Measurements from ENCODE around the gene SPACA9. TPM values are rescaled to one million over a fixed set of nuclear protein-coding genes. Genes with fewer than 3 reads are reported as not detected.

Gene SPACA9
- total and polyA plus RNA-seq, 5 donors from 2014 or later: 0.32 to 2.2 (median 0.74) TPM

DNA sequence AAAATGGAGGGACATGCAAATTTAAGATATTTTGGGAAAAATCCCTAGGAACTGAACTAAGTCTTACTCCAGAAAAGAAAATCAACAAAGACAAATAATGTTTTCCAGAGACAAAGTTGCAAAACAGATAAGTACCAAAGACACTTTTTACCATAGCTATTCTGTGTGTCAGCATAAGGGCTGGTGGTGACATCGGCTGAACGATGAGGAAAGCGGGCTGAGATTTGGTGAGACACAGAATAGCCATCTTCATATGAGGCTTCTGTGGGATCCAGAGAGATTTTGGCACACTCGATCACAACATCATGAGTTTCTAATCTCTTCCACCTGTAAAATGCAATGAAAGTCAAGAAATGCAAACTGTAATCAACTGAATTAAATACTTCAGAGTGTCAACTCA, 33.4 kb downstream of the SPACA9 start:
- Histone ChIP-seq H3K9me3 (ENCODE audit: control insufficient read depth in 2 of 2, low read length in 2 of 2) (no peaks in the 10 kb centered on the region), H3K4me1 (ENCODE audit: control insufficient read depth, insufficient read depth, low read length, poor library complexity, severe bottlenecking) (peaks cover 4% of the 10 kb centered on the region), H3K27me3 (ENCODE audit: control insufficient read depth, insufficient read depth, low read length) (no peaks in the 10 kb centered on the region), H3K36me3 (ENCODE audit: control insufficient read depth, insufficient read depth, low read length) (peaks cover 64% of the 10 kb centered on the region), H3K27ac (ENCODE audit: insufficient read depth, low read length, poor library complexity, severe bottlenecking) (no peak overlapping the region), H3K4me3 (ENCODE audit: low read depth, low read length) (no peak overlapping the region)
- no peak overlapping the region for H3K27ac Mint-ChIP-seq
- ATAC-seq (ENCODE audit: low read depth in 2 of 2) (no peak), DNase-seq (no peak)
- H3K4me3 Mint-ChIP-seq: no peak overlapping the region
- H3K4me1 Mint-ChIP-seq: peaks cover 0 to 13% (median 12%) of the 10 kb centered on the region in 4 donors
- no peaks in the 10 kb centered on the region for H3K27me3 Mint-ChIP-seq
- peaks cover 36% of the 10 kb centered on the region for H3K36me3 Mint-ChIP-seq
- H3K9me3 Mint-ChIP-seq: peaks cover 0 to 6% (median 0%) of the 10 kb centered on the region in 7 donors

GRCh38 chr9:132914924-132915323, 36.2 kb downstream of the SPACA9 start:
- Mint-ChIP-seq H3K27me3 (no peaks in the 10 kb centered on the region), H3K4me3 (no peak overlapping the region), H3K36me3 (peaks cover 58% of the 10 kb centered on the region), H3K9me3 (peaks cover 0 to 6% (median 0%) of the 10 kb centered on the region in 7 donors), H3K4me1 (peaks cover 0 to 8% (median 0%) of the 10 kb centered on the region in 4 donors), H3K27ac (no peak overlapping the region)
- H3K4me1 ChIP-seq (ENCODE audit: control insufficient read depth, insufficient read depth, low read length, poor library complexity, severe bottlenecking): no peaks in the 10 kb centered on the region
- ATAC-seq (ENCODE audit: low read depth in 2 of 2) (no peak), DNase-seq (no peak)
- H3K4me3 ChIP-seq (ENCODE audit: low read depth, low read length): no peak overlapping the region
- H3K36me3 ChIP-seq (ENCODE audit: control insufficient read depth, insufficient read depth, low read length): peaks cover 78% of the 10 kb centered on the region
- no peaks in the 10 kb centered on the region for H3K9me3 ChIP-seq (ENCODE audit: control insufficient read depth in 2 of 2, low read length in 2 of 2)
- no peaks in the 10 kb centered on the region for H3K27me3 ChIP-seq (ENCODE audit: control insufficient read depth, insufficient read depth, low read length)
- no peak overlapping the region for H3K27ac ChIP-seq (ENCODE audit: insufficient read depth, low read length, poor library complexity, severe bottlenecking)

- Mint-ChIP-seq H3K36me3 (peaks cover 64% of the 10 kb centered on the region), H3K27me3 (no peaks in the 10 kb centered on the region), H3K4me1 (peaks cover 0 to 4% (median 0%) of the 10 kb centered on the region in 4 donors), H3K9me3 (peaks cover 0 to 3% (median 0%) of the 10 kb centered on the region in 7 donors), H3K4me3 (no peak overlapping the region), H3K27ac (peak overlapping the region in 1 of 3 donors; percentile 8)
- H3K36me3 ChIP-seq (ENCODE audit: control insufficient read depth, insufficient read depth, low read length): peaks cover 86% of the 10 kb centered on the region
- no peak overlapping the region for H3K4me3 ChIP-seq (ENCODE audit: low read depth, low read length)
- no peak overlapping the region for H3K27ac ChIP-seq (ENCODE audit: insufficient read depth, low read length, poor library complexity, severe bottlenecking)
- no peaks in the 10 kb centered on the region for H3K9me3 ChIP-seq (ENCODE audit: control insufficient read depth in 2 of 2, low read length in 2 of 2)
- ATAC-seq (ENCODE audit: low read depth in 2 of 2): no peak
- H3K4me1 ChIP-seq (ENCODE audit: control insufficient read depth, insufficient read depth, low read length, poor library complexity, severe bottlenecking): no peaks in the 10 kb centered on the region
- H3K27me3 ChIP-seq (ENCODE audit: control insufficient read depth, insufficient read depth, low read length): no peaks in the 10 kb centered on the region
- no peak for DNase-seq
Observed at GRCh38 chr9:132919614-132920268, 41.0 kb downstream of the SPACA9 start.

- Histone ChIP-seq H3K4me3 (ENCODE audit: low read depth, low read length) (no peak overlapping the region), H3K4me1 (ENCODE audit: control insufficient read depth, insufficient read depth, low read length, poor library complexity, severe bottlenecking) (no peaks in the 10 kb centered on the region), H3K27me3 (ENCODE audit: control insufficient read depth, insufficient read depth, low read length) (no peaks in the 10 kb centered on the region), H3K9me3 (ENCODE audit: control insufficient read depth in 2 of 2, low read length in 2 of 2) (no peaks in the 10 kb centered on the region), H3K27ac (ENCODE audit: insufficient read depth, low read length, poor library complexity, severe bottlenecking) (no peak overlapping the region), H3K36me3 (ENCODE audit: control insufficient read depth, insufficient read depth, low read length) (peaks cover 88% of the 10 kb centered on the region)
- Mint-ChIP-seq H3K4me3 (no peak overlapping the region), H3K9me3 (no peaks in the 10 kb centered on the region), H3K4me1 (peaks cover 0 to 9% (median 1%) of the 10 kb centered on the region in 4 donors), H3K36me3 (peaks cover 61% of the 10 kb centered on the region), H3K27me3 (no peaks in the 10 kb centered on the region), H3K27ac (no peak overlapping the region)
- DNase-seq: no peak
- no peak for ATAC-seq (ENCODE audit: low read depth in 2 of 2)
Observed at GRCh38 chr9:132923346-132923902, 44.7 kb downstream of the SPACA9 start.

DNA sequence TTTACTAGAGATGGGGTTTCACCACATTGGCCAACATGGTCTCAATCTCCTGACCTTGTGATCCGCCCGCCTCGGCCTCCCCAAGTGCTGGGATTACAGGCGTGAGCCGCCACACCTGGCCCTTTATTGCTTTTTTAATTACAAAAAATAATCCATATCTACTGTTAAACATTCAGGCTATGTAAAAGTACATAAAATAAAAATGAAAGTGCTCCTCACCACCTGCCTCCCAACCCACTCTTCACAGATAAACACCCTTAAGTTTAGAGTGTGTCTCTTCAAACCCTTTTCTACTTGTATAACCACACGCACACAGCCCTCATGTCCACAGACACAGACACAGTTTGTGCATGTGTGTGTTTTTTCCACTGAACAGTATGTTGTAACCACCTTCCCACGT, 49.0 kb downstream of the SPACA9 start:
- peaks cover 53% of the 10 kb centered on the region for H3K36me3 Mint-ChIP-seq
- peaks cover 0 to 2% (median 0%) of the 10 kb centered on the region in 7 donors for H3K9me3 Mint-ChIP-seq
- H3K9me3 ChIP-seq (ENCODE audit: control insufficient read depth in 2 of 2, low read length in 2 of 2): no peaks in the 10 kb centered on the region
- H3K4me1 Mint-ChIP-seq: peaks cover 8 to 18% (median 11%) of the 10 kb centered on the region in 4 donors
- no peaks in the 10 kb centered on the region for H3K27me3 Mint-ChIP-seq
- no peak overlapping the region for H3K27ac ChIP-seq (ENCODE audit: insufficient read depth, low read length, poor library complexity, severe bottlenecking)
- H3K4me3 ChIP-seq (ENCODE audit: low read depth, low read length): no peak overlapping the region
- H3K4me3 Mint-ChIP-seq: no peak overlapping the region
- H3K4me1 ChIP-seq (ENCODE audit: control insufficient read depth, insufficient read depth, low read length, poor library complexity, severe bottlenecking): no peaks in the 10 kb centered on the region
- H3K36me3 ChIP-seq (ENCODE audit: control insufficient read depth, insufficient read depth, low read length): peaks cover 67% of the 10 kb centered on the region
- DNase-seq (no peak), ATAC-seq (ENCODE audit: low read depth in 2 of 2) (no peak)
- no peaks in the 10 kb centered on the region for H3K27me3 ChIP-seq (ENCODE audit: control insufficient read depth, insufficient read depth, low read length)
- H3K27ac Mint-ChIP-seq: no peak overlapping the region

- Histone ChIP-seq H3K9me3 (ENCODE audit: control insufficient read depth in 2 of 2, low read length in 2 of 2) (no peaks in the 10 kb centered on the region), H3K27ac (ENCODE audit: insufficient read depth, low read length, poor library complexity, severe bottlenecking) (no peak overlapping the region), H3K4me1 (ENCODE audit: control insufficient read depth, insufficient read depth, low read length, poor library complexity, severe bottlenecking) (no peaks in the 10 kb centered on the region), H3K4me3 (ENCODE audit: low read depth, low read length) (no peak overlapping the region), H3K36me3 (ENCODE audit: control insufficient read depth, insufficient read depth, low read length) (peaks cover 48% of the 10 kb centered on the region), H3K27me3 (ENCODE audit: control insufficient read depth, insufficient read depth, low read length) (no peaks in the 10 kb centered on the region)
- ATAC-seq (ENCODE audit: low read depth in 2 of 2) (no peak), DNase-seq (no peak)
- H3K27ac Mint-ChIP-seq: no peak overlapping the region
- H3K36me3 Mint-ChIP-seq: peaks cover 50% of the 10 kb centered on the region
- H3K4me1 Mint-ChIP-seq: peaks cover 17 to 25% (median 19%) of the 10 kb centered on the region in 4 donors
- H3K9me3 Mint-ChIP-seq: peaks cover 0 to 2% (median 0%) of the 10 kb centered on the region in 7 donors
- H3K27me3 Mint-ChIP-seq: no peaks in the 10 kb centered on the region
- no peak overlapping the region for H3K4me3 Mint-ChIP-seq
Observed at GRCh38 chr9:132931178-132931735, 52.6 kb downstream of the SPACA9 start.

- Histone ChIP-seq H3K27ac (ENCODE audit: insufficient read depth, low read length, poor library complexity, severe bottlenecking) (no peak overlapping the region), H3K9me3 (ENCODE audit: control insufficient read depth in 2 of 2, low read length in 2 of 2) (no peaks in the 10 kb centered on the region), H3K4me3 (ENCODE audit: low read depth, low read length) (no peak overlapping the region), H3K36me3 (ENCODE audit: control insufficient read depth, insufficient read depth, low read length) (peaks cover 18% of the 10 kb centered on the region), H3K27me3 (ENCODE audit: control insufficient read depth, insufficient read depth, low read length) (no peaks in the 10 kb centered on the region), H3K4me1 (ENCODE audit: control insufficient read depth, insufficient read depth, low read length, poor library complexity, severe bottlenecking) (no peaks in the 10 kb centered on the region)
- no peaks in the 10 kb centered on the region for H3K27me3 Mint-ChIP-seq
- H3K36me3 Mint-ChIP-seq: peaks cover 30% of the 10 kb centered on the region
- H3K27ac Mint-ChIP-seq: no peak overlapping the region
- no peak overlapping the region for H3K4me3 Mint-ChIP-seq
- DNase-seq: no peak
- ATAC-seq (ENCODE audit: low read depth in 2 of 2): no peak
- H3K9me3 Mint-ChIP-seq: peaks cover 0 to 2% (median 0%) of the 10 kb centered on the region in 7 donors
- peaks cover 12 to 31% (median 25%) of the 10 kb centered on the region in 4 donors for H3K4me1 Mint-ChIP-seq
Observed at GRCh38 chr9:132935026-132935425, 56.3 kb downstream of the SPACA9 start.
